GM10847 (cell line): ENCODE results near the gene ABCA7.

Experiments
- POLR2A ChIP-seq: IDR thresholded peaks from 2 replicates; pipeline ENCODE4 v1.6.1; 2011; ENCODE audit not compliant: insufficient read length; ENCODE audit errors: extremely low read depth

Gene ABCA7

DNA sequence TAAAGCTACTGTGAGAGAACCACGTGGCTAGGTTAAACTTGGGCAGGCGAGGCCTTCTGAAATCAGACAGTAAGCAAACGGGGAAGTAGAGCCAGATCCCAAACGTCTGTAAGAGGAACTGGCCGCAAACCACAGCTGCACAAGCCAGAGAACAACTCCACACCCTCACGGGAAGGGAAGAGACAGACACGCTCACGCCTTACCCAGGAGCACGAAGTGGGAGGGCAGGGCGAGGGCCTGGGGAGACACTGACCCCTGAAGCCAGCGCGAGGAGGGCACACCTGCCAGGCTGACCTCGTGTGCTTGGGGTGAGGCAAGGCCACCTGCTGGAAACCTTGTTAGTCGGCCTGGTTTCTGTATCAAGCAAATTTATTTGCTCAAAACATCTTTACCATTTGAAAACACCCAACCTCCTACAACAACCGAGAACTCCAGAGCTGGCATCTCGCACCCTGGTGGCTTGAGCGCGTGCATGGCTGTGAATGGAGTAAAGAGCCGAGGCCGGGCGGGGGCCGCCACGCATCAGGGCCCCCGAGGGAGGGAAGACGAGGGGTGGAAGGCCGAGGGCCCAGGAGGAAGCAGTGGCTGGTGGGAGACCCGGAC, 48.0 kb downstream of the ABCA7 start:
- TF ChIP-seq POLR2A: peak; percentile 18

DNA sequence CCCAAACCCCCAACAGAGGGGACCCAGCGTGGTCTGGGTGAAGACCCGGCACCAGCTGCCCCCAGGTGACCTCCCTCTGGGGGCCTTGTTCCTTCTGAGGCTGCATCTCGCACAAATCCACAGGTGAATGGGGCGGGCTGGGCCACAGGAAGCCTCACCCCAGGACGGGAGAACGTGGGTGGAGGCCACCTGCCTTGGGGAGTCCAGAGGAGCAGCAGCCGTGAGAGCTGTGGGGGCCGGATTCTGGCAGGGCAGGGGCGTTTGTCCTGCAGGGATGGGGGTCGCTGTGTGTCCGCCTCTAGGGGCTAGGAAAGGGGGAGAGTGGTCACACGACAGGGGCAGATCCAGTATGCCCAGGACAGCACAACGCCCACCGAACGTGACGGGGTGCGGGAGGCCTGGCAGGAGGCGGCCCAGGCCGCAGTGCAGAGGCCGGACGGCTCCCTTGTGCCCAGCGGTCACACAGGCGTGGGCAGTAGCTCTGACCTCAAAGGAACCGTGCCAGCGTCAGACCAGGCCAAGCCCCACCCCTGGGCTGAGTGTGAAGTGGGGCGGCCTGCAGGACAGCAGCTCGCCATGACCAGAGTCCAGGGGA, 48.6 kb downstream of the ABCA7 start:
- TF ChIP-seq POLR2A: no peak

DNA sequence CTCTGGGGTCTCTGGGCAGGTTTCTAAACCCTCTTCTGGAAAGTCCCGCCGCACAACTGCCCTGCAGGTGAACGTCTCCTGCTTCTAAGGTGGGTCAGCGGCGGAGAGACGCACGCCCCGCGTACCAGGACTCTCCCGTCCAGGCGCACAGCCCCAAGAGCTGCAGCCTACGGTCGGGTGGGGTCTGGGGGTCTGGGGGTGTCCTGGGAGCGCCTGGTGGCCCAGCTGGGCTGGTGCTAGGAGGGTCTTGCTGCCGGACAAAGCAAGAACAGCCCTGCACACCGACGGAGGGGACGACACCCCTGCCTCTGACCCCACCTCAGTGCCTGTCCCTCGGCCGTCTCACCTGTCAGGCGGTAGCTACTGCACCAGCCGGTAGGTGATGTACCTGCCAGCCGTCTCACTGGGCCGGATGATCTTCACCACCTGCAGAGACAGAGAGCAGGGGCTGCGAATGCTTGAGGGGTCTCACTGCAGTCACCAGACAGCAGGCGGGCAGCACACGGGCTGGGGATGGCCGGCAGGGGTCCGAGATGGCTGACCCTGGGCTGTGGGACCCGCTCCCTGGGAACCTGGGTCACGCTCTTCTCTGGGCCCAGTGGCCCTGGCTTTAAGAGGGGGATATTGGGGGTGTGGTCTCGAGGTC, 49.3 kb downstream of the ABCA7 start:
- TF ChIP-seq POLR2A: no peak

DNA sequence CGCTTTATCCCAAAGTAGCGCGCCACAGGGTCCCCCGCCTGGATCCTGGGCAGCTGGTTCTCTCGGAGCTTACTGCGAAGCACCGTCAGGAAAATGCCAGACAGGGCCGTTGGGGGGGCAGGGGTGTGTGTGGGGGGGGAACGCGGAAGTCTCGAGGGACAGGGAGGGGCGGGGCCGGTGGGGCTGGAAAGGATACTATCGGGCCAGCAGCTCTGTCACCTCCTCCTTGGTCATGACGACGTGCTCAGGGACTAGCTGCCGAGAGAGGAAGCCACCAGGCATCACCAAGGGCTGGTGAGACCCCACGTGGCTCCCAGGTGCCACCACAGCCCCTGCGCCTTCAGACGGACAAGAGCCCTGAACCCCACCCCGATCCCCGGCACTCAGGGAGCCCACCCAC, 50.0 kb downstream of the ABCA7 start:
- no peak for TF ChIP-seq POLR2A

DNA sequence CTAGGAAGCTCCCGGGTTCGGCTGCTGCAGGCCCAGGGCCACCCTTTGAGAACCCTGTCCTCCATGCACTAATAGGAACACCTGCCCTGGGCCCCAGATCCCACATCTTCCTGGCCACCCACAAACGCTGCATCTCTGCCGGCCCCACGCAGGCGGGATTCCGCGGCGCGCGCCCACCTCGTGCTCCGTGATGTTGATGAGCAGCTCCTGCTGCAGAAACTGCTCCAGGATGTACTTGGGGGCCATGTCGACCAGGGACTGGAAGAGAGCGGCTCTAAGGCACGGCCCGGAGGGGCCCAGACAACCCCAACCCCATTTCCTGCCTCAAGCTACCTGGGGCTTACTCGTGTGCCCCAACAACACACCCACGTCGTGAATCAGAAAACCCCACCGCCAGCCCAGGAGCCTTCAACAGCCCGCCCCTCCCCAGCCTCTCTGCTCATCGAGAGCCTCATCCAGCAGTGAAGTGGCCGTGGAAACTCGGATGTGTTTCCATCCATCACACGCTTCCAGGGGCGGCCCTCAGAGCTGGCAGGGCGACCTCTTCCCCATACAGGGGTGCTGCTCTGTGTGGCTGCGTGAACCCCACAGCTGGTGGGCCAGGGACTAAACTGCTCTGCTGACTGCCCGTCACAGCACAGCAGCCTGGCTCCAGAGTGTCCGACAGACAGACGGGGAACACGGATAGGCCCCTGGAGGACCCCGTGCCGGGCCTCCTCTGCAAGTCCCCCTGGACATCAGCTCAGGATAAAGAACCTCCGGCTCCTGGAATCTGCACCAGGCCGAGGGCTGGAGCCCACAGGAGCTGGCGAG, 51.0 kb downstream of the ABCA7 start:
- TF ChIP-seq POLR2A: no peak

DNA sequence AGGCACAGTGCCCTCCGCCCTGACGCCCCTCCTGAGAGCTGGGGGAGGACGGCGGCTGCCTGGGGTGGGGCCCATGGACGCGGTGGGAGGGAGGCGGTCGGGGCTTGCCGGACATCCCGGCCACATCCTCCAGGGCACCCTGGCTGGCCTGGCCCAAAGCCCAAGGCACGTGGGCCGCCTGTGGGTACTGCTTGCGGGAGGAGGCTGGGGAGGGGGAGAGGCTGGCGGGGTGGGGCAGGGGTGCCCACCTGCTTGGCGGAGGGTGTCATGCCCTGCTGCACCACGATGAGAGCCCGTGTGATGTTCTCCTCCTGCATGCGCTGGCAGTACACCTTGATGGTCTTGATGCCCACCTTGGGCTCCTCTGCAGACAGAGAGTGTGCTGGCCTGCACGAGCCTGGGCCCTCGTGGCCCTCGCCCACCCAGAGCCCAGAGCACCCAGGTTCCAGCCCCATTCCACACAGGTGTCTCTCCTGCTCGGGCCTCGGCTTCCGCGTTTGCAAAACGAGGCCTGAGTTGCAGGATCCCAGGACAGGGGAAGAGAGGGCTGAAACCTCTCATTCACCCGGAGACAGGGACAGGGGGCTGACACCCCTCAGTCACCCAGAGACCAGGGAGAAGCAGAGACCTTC, 51.8 kb downstream of the ABCA7 start:
- no peak for TF ChIP-seq POLR2A

DNA sequence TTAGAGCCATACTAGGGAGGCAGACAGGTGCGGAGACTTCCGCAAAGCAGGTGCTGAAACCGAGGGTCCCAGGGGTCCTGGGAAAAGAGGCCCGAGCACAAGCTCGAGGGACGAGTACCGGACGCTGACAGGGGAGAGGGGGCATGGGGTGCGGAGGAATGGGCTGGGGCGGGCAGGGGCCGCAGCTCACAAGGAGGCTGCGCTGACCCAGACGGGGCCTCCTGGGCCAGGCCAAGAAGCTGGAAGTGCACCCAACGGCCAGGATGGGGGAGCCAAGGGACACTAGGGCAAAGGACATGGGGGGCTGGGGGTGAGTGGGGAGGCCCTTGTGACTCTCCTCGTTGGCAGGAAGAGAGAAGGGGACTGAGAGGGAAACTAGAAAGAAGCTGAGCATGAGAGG, 53.4 kb downstream of the ABCA7 start:
- no peak for TF ChIP-seq POLR2A

DNA sequence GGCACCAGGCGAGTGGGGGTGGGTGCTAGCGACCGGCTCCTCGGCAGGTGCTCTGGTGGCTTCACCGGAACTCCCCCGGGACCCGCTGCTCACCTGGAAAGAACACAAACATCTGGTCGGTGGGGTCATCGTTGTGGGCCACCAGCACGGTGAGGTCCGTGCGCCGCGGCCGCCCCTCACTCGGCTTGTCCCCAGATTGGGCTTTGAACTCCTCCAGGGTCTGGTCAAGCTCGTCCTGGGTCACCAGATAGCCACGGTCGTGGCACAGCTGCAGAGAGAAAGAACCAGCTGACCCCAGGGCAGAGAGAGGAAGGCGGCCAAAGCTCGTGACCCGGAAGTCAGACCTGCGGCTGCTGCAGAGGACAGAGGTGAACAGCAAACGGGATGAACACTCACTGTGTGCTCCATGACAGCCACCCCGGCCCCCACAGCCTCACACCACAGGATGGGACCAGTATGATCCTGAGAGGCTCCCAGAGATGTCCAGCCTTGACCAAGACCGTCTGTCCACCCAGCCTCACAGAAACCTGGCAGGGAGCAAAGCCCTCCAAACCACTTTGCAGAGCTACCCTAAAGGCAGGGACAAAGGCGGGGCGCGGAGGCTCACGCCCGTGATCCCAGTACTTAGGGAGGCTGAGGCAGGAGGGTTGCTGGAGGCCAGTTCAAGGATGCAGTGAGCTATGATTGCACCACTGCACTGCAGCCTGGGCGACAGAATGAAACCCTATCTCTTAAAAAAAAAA, 54.1 kb downstream of the ABCA7 start:
- TF ChIP-seq POLR2A: no peak

DNA sequence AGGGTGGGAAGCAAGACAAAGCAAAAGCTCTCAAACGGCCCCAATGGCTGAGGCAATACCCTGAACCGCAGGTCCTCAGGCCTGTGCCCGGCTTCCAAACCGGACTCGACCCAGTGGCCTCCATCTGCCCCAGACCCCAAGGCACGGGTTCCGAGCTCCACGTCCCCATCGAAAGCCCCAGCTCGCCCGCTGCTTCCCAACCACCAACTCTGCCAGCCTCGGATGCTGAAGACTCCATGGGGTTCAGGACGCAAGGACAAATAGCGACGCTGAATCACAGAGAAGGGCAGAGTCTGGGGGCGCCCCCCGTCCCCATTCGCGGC, 54.7 kb downstream of the ABCA7 start:
- no peak for TF ChIP-seq POLR2A

DNA sequence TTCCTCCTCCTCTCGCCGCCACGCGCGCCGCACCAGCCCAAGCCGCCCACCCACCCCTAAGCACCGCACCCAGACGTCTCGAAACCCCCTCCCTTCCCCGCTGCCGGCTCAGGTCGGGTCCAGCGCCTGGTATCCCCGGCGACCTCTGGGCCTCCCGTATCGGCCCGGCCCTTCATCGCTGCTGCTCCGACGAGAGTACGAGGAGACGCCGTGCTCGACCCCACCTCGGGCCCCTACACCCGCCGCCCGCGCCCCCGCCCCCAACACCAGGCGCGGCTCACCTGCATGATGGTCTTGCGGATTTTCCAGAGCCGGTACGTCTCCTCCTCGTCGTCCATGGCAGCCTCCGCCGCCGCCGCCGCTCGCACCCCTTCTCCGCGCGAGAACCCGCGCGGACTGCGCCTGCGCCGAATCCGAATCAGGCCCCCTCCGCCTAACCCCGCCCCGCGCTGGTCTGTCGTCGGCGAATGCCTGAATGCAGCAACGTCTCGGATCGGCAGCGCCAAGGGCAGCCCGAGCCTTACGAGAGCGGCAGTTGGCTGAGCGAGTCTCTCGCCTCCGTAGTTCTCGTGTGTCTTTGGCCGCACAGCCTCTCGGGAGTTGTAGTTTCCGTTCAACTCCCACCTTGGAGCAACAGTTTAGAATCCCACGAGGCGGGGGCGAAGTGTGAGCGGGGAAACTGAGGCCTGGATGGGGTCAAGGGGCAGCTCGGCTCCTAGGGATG, 55.2 kb downstream of the ABCA7 start, which contains the start of gene POLR2E:
TSS of gene POLR2E (minus strand) at position 398 of the 724 bp plus-strand sequence. CDS start at position 338, 60 bp downstream.
- TF ChIP-seq POLR2A: peak; percentile 69

DNA sequence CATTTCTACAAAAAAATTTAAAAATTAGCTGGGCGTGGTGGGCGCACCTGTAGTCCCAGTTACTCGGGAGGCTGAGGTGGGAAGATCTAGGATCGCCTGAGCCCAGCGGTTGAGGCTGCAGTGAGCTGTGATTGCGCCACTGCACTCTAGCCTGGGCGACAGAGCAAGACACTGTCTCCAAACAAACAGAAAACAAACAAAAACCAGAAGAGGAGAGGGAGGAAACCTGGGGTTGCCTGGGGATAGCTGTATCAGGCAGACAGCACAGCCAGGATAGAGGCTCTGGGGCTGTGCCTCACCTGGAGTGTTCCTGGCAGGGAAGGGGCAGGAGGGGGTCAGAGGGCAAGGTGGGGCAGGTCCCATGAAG, 57.9 kb downstream of the ABCA7 start:
- no peak for TF ChIP-seq POLR2A

DNA sequence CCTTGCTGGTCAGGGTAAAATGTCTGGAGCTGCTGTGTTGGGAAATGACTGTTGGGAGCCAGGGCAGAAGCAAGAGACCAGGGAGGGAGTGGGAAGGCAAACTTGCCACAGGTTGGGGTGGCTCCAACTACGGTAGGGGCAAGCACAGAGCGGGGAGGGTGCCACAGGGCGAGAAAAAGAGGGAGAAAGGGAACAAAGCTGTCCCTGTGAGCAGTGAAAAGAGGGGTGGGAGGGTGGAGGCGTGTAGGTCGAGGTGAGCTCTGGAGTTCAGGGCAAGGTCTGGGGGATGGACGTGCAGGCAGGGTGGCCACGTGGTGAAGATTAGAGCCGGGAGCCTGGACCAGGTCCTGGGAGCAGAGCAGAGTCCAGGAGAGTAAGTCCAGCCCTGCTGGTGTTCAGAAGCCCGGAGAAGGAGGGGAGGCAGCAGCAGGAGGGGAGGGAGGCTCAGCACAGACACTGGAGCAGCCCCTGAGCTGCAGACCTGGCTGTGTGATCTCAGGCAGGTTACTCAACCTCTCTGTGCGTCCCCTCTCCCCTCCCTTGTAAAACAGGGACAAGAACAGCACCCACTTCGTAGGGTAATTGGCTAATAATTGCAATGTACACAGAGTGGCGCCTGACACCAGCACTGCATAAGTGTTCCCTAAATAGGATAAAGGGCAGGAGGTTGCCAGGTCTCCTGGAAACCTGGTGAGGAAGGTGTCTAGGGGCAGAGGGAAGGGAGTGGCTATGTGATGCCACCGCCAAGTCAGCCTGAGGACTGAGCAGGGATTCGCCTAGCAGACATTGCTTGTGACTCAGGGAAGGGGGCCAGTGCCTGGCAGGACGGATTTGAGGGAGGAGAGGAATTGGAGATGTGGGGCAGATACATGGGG, 58.5 kb downstream of the ABCA7 start:
- TF ChIP-seq POLR2A: no peak

DNA sequence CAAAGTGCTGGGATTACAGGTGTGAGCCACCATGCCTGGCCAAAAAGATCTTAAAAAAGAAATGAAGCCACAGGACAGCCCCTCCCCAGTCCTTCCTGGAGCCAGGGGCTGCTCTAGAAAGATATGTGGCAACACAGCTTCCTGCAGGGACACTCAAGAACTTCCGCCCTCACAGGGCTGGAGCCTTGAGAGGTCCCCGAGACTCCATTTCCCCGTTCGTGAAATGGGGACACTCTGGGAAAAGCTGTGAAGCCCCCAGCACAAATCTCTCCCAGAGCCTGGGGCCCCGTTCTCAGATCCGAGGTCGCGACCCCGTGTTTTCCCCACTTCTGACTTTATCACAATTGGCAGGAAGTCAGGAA, 61.4 kb downstream of the ABCA7 start:
- no peak for TF ChIP-seq POLR2A

DNA sequence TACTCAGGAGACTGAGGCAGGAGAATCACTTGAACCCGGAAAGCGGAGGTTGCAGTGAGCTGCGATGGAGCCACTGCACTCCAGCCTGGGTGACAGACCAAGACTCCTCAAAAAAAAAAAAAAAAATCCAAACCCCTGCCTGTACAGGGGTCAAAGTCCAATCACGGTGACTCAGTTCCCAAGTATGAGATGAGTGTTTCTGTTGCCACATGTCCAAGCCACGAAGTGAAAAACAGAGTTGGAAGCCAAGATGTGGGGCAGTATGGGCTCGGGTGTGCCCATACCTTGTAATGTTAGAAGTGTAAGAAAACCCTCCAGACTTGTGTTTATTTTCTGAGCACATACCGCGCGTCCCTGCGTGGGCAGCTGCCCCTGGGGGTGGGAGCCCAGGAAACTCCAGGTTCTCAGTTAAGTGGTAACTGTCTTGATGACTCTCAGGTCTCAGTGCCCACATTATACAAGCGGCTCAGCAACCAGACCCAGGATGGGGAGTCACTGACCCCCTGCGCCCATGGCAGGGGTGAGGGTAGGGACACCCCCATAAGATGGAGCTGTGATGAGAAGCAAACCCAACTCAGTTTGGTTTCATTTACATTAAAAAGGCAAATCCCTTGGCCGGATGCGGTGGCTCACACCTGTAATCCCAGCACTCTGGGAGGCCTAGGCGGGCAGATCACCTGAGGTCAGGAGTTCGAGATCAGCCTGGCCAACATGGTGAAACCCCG, 62.7 kb downstream of the ABCA7 start:
- no peak for TF ChIP-seq POLR2A
